ENCODE data around the gene DHRS2.
A peak's percentile ranks its signal among the peaks of the same experiment; 100 is the strongest.

Gene DHRS2

GRCh38 chr14:23630687-23631086, 5.5 kb upstream of the DHRS2 start:
- H3K79me2 ChIP-seq (ENCODE audit: insufficient read depth, low read length) = no peaks in the 10 kb centered on the region
- H3K9me2 ChIP-seq (replicated peaks; ENCODE audit: insufficient read depth, low read length) = no peaks in the 10 kb centered on the region
- TF ChIP-seq CTCF (IDR thresholded peaks at IDR 0.05; ENCODE audit: insufficient read depth, low read length, poor library complexity, severe bottlenecking) (no peak), EZH2phosphoT487 (conservative IDR thresholded peaks at IDR 0.05; ENCODE audit: low read length) (no peak)
- H3F3A ChIP-seq (ENCODE audit: insufficient read depth) = no peaks in the 10 kb centered on the region
- H3K4me3 ChIP-seq (ENCODE audit: insufficient read depth, low read length, poor library complexity, severe bottlenecking) = no peak overlapping the region
- H3K4me2 ChIP-seq (ENCODE audit: low read depth, low read length, poor library complexity, severe bottlenecking) = no peak overlapping the region
- no peak overlapping the region for H2AFZ ChIP-seq (ENCODE audit: low read depth, low read length, severe bottlenecking)
- no peak overlapping the region for H3K27ac ChIP-seq (ENCODE audit: low read depth, low read length)
- no peak overlapping the region for H3K9ac ChIP-seq (ENCODE audit: low read length)
- H3K27me3 ChIP-seq (ENCODE audit: low read length) = no peaks in the 10 kb centered on the region
- no peaks in the 10 kb centered on the region for H4K20me1 ChIP-seq (ENCODE audit: low read depth, low read length)
- no peaks in the 10 kb centered on the region for H3K36me3 ChIP-seq (ENCODE audit: low read length)
- peaks cover 3% of the 10 kb centered on the region; the same call in 1 of the 2 replicates for H3K9me3 ChIP-seq (ENCODE audit: insufficient read depth, low read length)

GRCh38 chr14:23631234-23631633, 4.9 kb upstream of the DHRS2 start:
- H3K4me2 ChIP-seq (ENCODE audit: low read depth, low read length, poor library complexity, severe bottlenecking) = no peak overlapping the region
- H3K9ac ChIP-seq (ENCODE audit: low read length) = no peak overlapping the region
- H4K20me1 ChIP-seq (ENCODE audit: low read depth, low read length) = no peaks in the 10 kb centered on the region
- no peaks in the 10 kb centered on the region for H3F3A ChIP-seq (ENCODE audit: insufficient read depth)
- no peaks in the 10 kb centered on the region for H3K27me3 ChIP-seq (ENCODE audit: low read length)
- H3K4me3 ChIP-seq (ENCODE audit: insufficient read depth, low read length, poor library complexity, severe bottlenecking) = no peak overlapping the region
- H3K9me3 ChIP-seq (ENCODE audit: insufficient read depth, low read length) = no peaks in the 10 kb centered on the region
- no peaks in the 10 kb centered on the region for H3K36me3 ChIP-seq (ENCODE audit: low read length)
- H3K27ac ChIP-seq (ENCODE audit: low read depth, low read length) = no peak overlapping the region
- H3K9me2 ChIP-seq (replicated peaks; ENCODE audit: insufficient read depth, low read length) = no peaks in the 10 kb centered on the region
- H2AFZ ChIP-seq (ENCODE audit: low read depth, low read length, severe bottlenecking) = no peak overlapping the region
- no peaks in the 10 kb centered on the region for H3K79me2 ChIP-seq (ENCODE audit: insufficient read depth, low read length)
- TF ChIP-seq EZH2phosphoT487 (conservative IDR thresholded peaks at IDR 0.05; ENCODE audit: low read length) = no peak
- no peak for TF ChIP-seq CTCF (IDR thresholded peaks at IDR 0.05; ENCODE audit: insufficient read depth, low read length, poor library complexity, severe bottlenecking)

- no peaks in the 10 kb centered on the region for H3K9me3 ChIP-seq (ENCODE audit: insufficient read depth, low read length)
- peak; percentile 91 for TF ChIP-seq CTCF (IDR thresholded peaks at IDR 0.05; ENCODE audit: insufficient read depth, low read length, poor library complexity, severe bottlenecking)
- TF ChIP-seq EZH2phosphoT487 (conservative IDR thresholded peaks at IDR 0.05; ENCODE audit: low read length) = no peak
- no peaks in the 10 kb centered on the region for H3K79me2 ChIP-seq (ENCODE audit: insufficient read depth, low read length)
- no peaks in the 10 kb centered on the region for H3K9me2 ChIP-seq (replicated peaks; ENCODE audit: insufficient read depth, low read length)
- no peak overlapping the region for H3K4me2 ChIP-seq (ENCODE audit: low read depth, low read length, poor library complexity, severe bottlenecking)
- no peaks in the 10 kb centered on the region for H3F3A ChIP-seq (ENCODE audit: insufficient read depth)
- no peak overlapping the region for H3K4me3 ChIP-seq (ENCODE audit: insufficient read depth, low read length, poor library complexity, severe bottlenecking)
- no peak overlapping the region for H3K27ac ChIP-seq (ENCODE audit: low read depth, low read length)
- H3K27me3 ChIP-seq (ENCODE audit: low read length) = no peaks in the 10 kb centered on the region
- H4K20me1 ChIP-seq (ENCODE audit: low read depth, low read length) = no peaks in the 10 kb centered on the region
- H2AFZ ChIP-seq (ENCODE audit: low read depth, low read length, severe bottlenecking) = peak overlapping the region; percentile 19
- no peak overlapping the region for H3K9ac ChIP-seq (ENCODE audit: low read length)
- no peaks in the 10 kb centered on the region for H3K36me3 ChIP-seq (ENCODE audit: low read length)
Observed at GRCh38 chr14:23631702-23632460, 4.3 kb upstream of the DHRS2 start.

Measured in SU-DHL-6 (cell line).